Measurements from ENCODE around the gene NASP. TPM values are rescaled to one million over a fixed set of nuclear protein-coding genes. Genes with fewer than 3 reads are reported as not detected.

Gene NASP
- total and polyA plus RNA-seq, 12 donors: 26.6 to 127 (median 31.1) TPM

DNA sequence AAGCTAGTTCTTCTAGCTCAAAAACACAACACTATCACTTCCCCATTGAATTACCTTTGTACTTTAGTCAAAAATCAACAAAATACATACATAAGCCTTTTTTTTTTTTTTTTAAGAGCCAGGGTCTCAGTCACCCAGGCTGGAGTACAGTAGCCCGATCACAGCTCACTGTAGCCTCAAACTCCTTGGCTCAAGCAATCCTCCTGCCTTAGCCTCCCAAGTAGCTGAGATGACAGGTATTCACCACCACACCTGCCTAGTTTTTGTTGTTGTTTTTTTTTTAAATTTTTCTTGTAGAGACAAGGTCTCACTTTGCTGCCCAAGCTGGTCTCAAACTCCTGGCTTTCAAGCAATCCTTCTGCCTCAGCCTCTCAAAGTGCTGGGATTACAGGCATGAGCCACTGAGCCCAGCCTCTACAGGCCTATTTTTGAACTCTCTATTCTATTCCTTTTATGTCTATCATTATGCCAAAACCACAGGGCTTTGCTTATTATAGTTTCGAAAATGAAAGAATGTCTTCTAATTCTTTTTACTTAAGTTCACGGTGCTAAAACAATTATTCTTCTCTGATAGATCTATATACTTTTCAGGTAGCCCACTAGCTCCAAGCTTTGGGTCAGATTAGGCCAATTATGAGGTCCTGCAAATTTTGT, 72.9 kb downstream of the NASP start:
- DNase-seq (no peak), ATAC-seq (no peak)
- intact Hi-C loops (cut with DNase I): no loop called here
- TF ChIP-seq, protein P1, sequence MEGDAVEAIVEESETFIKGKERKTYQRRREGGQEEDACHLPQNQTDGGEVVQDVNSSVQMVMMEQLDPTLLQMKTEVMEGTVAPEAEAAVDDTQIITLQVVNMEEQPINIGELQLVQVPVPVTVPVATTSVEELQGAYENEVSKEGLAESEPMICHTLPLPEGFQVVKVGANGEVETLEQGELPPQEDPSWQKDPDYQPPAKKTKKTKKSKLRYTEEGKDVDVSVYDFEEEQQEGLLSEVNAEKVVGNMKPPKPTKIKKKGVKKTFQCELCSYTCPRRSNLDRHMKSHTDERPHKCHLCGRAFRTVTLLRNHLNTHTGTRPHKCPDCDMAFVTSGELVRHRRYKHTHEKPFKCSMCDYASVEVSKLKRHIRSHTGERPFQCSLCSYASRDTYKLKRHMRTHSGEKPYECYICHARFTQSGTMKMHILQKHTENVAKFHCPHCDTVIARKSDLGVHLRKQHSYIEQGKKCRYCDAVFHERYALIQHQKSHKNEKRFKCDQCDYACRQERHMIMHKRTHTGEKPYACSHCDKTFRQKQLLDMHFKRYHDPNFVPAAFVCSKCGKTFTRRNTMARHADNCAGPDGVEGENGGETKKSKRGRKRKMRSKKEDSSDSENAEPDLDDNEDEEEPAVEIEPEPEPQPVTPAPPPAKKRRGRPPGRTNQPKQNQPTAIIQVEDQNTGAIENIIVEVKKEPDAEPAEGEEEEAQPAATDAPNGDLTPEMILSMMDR (IDR thresholded peaks at IDR 0.05): no peak
- Histone ChIP-seq H3K27ac (no peak overlapping the region), H3K4me3 (no peak overlapping the region), H3K4me1 (peaks cover 0 to 5% (median 0%) of the 10 kb centered on the region in 9 donors), H3K9me3 (no peaks in the 10 kb centered on the region), H3K27me3 (no peaks in the 10 kb centered on the region), H3K36me3 (peaks cover 0 to 100% (median 51%) of the 10 kb centered on the region in 9 donors)
- WGBS, 2 donors: 96 to 98% methylated on average over 3 of the region's 3 CpGs

DNA sequence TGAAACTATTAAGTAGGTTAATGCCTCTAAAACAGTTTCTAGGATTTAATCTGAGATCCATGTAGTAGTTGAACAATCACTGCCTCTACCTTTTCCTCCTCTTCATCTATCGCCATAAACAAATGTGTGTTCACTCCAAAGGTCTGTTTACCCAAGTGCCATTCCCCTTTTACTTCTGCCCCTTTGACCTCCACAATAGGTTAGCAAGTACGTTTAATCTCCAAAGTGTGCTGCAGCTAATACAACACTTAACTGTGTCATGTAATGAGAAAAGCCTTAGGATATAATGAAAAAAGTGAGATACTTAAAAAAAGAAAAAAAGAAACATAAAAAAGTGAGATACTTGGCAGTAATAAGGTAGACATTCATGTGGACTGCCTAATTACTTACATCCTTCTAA, 74.3 kb downstream of the NASP start:
- Histone ChIP-seq H3K36me3 (peaks cover 0 to 90% (median 48%) of the 10 kb centered on the region in 9 donors), H3K9me3 (no peaks in the 10 kb centered on the region), H3K4me3 (no peak overlapping the region), H3K4me1 (peaks cover 0 to 12% (median 3%) of the 10 kb centered on the region in 9 donors), H3K27me3 (no peaks in the 10 kb centered on the region), H3K27ac (no peak overlapping the region)
- intact Hi-C loops (cut with DNase I): no loop called here
- ATAC-seq: no peak
- WGBS, 2 donors: 63 to 81% methylated on average over 2 of the region's 2 CpGs
- DNase-seq: no peak
- TF ChIP-seq, protein P1 (IDR thresholded peaks at IDR 0.05): no peak

DNA sequence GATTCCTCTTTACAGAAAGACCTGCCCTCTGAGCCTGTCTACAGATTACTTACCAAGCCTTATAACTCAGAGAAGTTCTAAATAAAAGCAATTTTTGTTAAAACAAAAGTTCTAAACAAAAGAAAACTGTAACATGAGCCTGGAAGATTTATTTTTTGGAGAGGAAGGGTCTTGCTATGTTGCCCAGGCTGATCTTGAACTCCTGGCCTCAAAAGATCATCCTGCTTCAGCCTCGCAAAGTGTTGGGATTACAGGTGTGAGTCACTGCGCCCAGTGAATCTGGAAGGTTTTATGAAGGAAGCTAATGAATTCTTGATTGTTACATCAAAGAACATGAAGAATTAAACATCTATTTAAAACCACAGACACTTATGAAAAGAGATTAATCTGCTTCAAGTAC, 75.4 kb downstream of the NASP start:
- Histone ChIP-seq H3K4me1 (peaks cover 0 to 14% (median 3%) of the 10 kb centered on the region in 9 donors), H3K27ac (no peak overlapping the region), H3K36me3 (peaks cover 0 to 80% (median 47%) of the 10 kb centered on the region in 9 donors), H3K4me3 (no peak overlapping the region), H3K27me3 (no peaks in the 10 kb centered on the region), H3K9me3 (no peaks in the 10 kb centered on the region)
- WGBS, 2 donors: 94 to 100% methylated on average over 2 of the region's 2 CpGs
- no peak for DNase-seq
- intact Hi-C loops (cut with DNase I): no loop called here
- ATAC-seq: no peak
- TF ChIP-seq, protein P1 (IDR thresholded peaks at IDR 0.05): no peak

DNA sequence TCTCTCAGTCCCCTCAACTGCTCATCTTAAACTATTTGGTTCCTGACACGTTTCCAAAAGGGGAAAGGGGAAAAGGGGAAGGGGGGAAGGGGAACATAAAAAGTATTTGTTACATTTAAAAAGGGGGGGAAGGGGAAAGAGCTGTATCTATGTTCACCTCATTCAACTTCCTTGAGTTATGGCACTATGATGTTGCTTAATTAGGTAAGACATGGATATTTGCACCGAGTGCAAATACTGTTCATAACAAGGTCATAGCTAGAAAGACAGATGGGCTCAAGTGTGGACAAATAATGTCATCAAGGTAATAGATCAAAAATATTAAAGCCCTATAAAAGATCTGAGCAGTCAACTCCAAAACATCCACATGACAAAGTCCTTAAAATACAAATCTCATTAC, 76.5 kb downstream of the NASP start:
- ATAC-seq (no peak), DNase-seq (no peak)
- Histone ChIP-seq H3K4me3 (no peak overlapping the region), H3K27ac (no peak overlapping the region), H3K36me3 (peaks cover 0 to 71% (median 39%) of the 10 kb centered on the region in 9 donors), H3K4me1 (peaks cover 0 to 14% (median 3%) of the 10 kb centered on the region in 9 donors), H3K9me3 (no peaks in the 10 kb centered on the region), H3K27me3 (no peaks in the 10 kb centered on the region)
- WGBS, 2 donors: 59 to 68% methylated on average over 2 of the region's 2 CpGs
- TF ChIP-seq, protein P1 (IDR thresholded peaks at IDR 0.05): no peak
- intact Hi-C loops (cut with DNase I): no loop called here
